ENCODE measurements around the gene TMEM204. TPM values are rescaled to one million over a fixed set of nuclear protein-coding genes. Genes with fewer than 3 reads are reported as not detected.

Gene TMEM204
- polyA plus RNA-seq, 1 experiment, result 6.2 TPM

GRCh38 chr16:1556254-1556653, 22.8 kb downstream of the TMEM204 start:
- Histone ChIP-seq H3K4me3 (ENCODE audit: low read depth, low read length) (no peak overlapping the region), H3K27me3 (ENCODE audit: control insufficient read depth, insufficient read depth, low read length) (no peaks in the 10 kb centered on the region), H3K27ac (ENCODE audit: low read depth, low read length) (no peak overlapping the region), H3K9me3 (ENCODE audit: control insufficient read depth, insufficient read depth, low read length) (no peaks in the 10 kb centered on the region)
- TF ChIP-seq, protein P1, sequence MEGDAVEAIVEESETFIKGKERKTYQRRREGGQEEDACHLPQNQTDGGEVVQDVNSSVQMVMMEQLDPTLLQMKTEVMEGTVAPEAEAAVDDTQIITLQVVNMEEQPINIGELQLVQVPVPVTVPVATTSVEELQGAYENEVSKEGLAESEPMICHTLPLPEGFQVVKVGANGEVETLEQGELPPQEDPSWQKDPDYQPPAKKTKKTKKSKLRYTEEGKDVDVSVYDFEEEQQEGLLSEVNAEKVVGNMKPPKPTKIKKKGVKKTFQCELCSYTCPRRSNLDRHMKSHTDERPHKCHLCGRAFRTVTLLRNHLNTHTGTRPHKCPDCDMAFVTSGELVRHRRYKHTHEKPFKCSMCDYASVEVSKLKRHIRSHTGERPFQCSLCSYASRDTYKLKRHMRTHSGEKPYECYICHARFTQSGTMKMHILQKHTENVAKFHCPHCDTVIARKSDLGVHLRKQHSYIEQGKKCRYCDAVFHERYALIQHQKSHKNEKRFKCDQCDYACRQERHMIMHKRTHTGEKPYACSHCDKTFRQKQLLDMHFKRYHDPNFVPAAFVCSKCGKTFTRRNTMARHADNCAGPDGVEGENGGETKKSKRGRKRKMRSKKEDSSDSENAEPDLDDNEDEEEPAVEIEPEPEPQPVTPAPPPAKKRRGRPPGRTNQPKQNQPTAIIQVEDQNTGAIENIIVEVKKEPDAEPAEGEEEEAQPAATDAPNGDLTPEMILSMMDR (IDR thresholded peaks at IDR 0.05; ENCODE audit: low read depth, low read length), result no peak
- POLR2A ChIA-PET, result no interaction called here
- CTCF ChIA-PET, result no interaction called here
- DNase-seq (ENCODE audit: low read depth, low spot score), result no peak

DNA sequence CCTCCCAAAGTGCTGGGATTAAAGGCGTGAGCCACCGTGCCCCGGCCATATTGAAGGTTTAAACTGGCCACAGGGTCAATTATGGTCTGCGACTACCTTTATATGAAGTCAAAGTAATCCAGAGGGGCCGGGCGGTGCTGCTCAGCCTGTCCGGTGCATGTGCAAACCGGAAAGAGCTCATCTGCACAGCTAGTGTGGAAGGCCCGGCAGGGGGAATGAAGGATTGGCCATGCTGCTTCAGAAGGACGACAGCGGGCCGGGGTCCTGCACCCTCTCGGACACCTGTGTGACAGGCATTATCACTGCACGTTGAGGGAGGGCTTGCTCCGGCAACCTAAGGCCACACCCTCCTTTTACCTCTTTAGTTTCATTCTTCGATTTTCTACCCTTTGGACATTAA, 23.6 kb downstream of the TMEM204 start:
- Histone ChIP-seq H3K27me3 (ENCODE audit: control insufficient read depth, insufficient read depth, low read length) (no peaks in the 10 kb centered on the region), H3K9me3 (ENCODE audit: control insufficient read depth, insufficient read depth, low read length) (no peaks in the 10 kb centered on the region), H3K27ac (ENCODE audit: low read depth, low read length) (no peak overlapping the region), H3K4me3 (ENCODE audit: low read depth, low read length) (no peak overlapping the region)
- ChIA-PET POLR2A (no interaction called here), CTCF (no interaction called here)
- no peak for DNase-seq (ENCODE audit: low read depth, low spot score)
- TF ChIP-seq, protein P1 (IDR thresholded peaks at IDR 0.05; ENCODE audit: low read depth, low read length), result no peak

DNA sequence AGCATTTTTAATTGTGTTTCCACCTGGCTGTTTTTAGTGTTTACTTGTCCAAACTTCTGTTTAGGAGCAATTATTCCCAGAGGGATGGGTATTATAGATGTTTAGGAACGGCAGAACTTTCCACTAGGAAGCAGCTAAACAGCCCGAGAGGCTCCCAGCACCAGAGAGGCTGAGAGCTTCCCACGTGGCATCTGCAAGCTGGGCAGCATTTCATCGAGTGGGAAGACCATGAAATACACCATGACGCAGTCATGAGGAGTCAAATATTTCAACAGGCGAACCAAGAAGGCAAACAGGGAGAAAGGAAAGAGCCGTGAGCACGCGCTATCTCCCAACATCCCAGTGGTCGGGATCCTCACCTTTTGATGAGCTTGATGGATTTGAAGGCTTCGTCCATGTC, 24.1 kb downstream of the TMEM204 start:
- TF ChIP-seq, protein P1 (IDR thresholded peaks at IDR 0.05; ENCODE audit: low read depth, low read length), result no peak
- H3K27me3 ChIP-seq (ENCODE audit: control insufficient read depth, insufficient read depth, low read length), result no peaks in the 10 kb centered on the region
- H3K27ac ChIP-seq (ENCODE audit: low read depth, low read length), result no peak overlapping the region
- no peak overlapping the region for H3K4me3 ChIP-seq (ENCODE audit: low read depth, low read length)
- CTCF ChIA-PET, result no interaction called here
- no peaks in the 10 kb centered on the region for H3K9me3 ChIP-seq (ENCODE audit: control insufficient read depth, insufficient read depth, low read length)
- no peak for DNase-seq (ENCODE audit: low read depth, low spot score)
- POLR2A ChIA-PET, result no interaction called here

GRCh38 chr16:1559446-1559975, 26.0 kb downstream of the TMEM204 start:
- Histone ChIP-seq H3K27me3 (ENCODE audit: control insufficient read depth, insufficient read depth, low read length) (no peaks in the 10 kb centered on the region), H3K4me3 (ENCODE audit: low read depth, low read length) (no peak overlapping the region), H3K9me3 (ENCODE audit: control insufficient read depth, insufficient read depth, low read length) (no peaks in the 10 kb centered on the region), H3K27ac (ENCODE audit: low read depth, low read length) (no peak overlapping the region)
- no peak for DNase-seq (ENCODE audit: low read depth, low spot score)
- CTCF ChIA-PET, result no interaction called here
- POLR2A ChIA-PET, result no interaction called here
- TF ChIP-seq, protein P1 (IDR thresholded peaks at IDR 0.05; ENCODE audit: low read depth, low read length), result no peak

- TF ChIP-seq, protein P1 (IDR thresholded peaks at IDR 0.05; ENCODE audit: low read depth, low read length), result no peak
- H3K27me3 ChIP-seq (ENCODE audit: control insufficient read depth, insufficient read depth, low read length), result no peaks in the 10 kb centered on the region
- DNase-seq (ENCODE audit: low read depth, low spot score), result no peak
- no peak overlapping the region for H3K4me3 ChIP-seq (ENCODE audit: low read depth, low read length)
- no peaks in the 10 kb centered on the region for H3K9me3 ChIP-seq (ENCODE audit: control insufficient read depth, insufficient read depth, low read length)
- ChIA-PET POLR2A (no interaction called here), CTCF (no interaction called here)
- no peak overlapping the region for H3K27ac ChIP-seq (ENCODE audit: low read depth, low read length)
Observed at GRCh38 chr16:1560153-1560552, 26.7 kb downstream of the TMEM204 start.

Data from AG04450 (cell line).